Panc1 (cell line): ENCODE results near the gene LAMA5. TPM values are rescaled to one million over a fixed set of nuclear protein-coding genes. Genes with fewer than 3 reads are reported as not detected.

Source experiments
- ATAC-seq: fragments of 200-7000 bp; cut with Tn5 transposase; 2 replicates; pipeline ENCODE4 v1.9.1; 2020; ENCODE audit warnings: mild to moderate bottlenecking, moderate library complexity
- BruUV-seq: library from RNA; stranded (reverse); fragments of 400-500 nt; replicated peaks from 2 replicates; lab custom pipeline; 2021; lab: Mats Ljungman, UMichigan
- CTCF ChIA-PET: fragments of 300-600 bp; sonication (Branson Sonifier 250); formaldehyde crosslinking; loops from one replicate; lab custom pipeline; 2022; ENCODE audit warnings: antibody characterized with exemption; lab: Charles Lee
- POLR2A ChIA-PET: fragments of 300-600 bp; sonication (Branson Sonifier 250); formaldehyde crosslinking; loops from one replicate; lab custom pipeline; 2022; ENCODE audit warnings: antibody characterized with exemption; lab: Charles Lee
- DNase-seq: peaks from one replicate; pipeline ENCODE4 v3.0.0-alpha.2; 2010; ENCODE audit warnings: low read depth, low spot score
- H3K27ac ChIP-seq: 2 replicates; pipeline ENCODE4 v1.5.1; 2011; ENCODE audit warnings: mild to moderate bottlenecking, low read length, inconsistent platforms
- H3K27me3 ChIP-seq: fragments of 200-500 bp; sonication (Bioruptor generic); 2 replicates; pipeline ENCODE4 v1.6.0; 2014; ENCODE audit warnings: low read length, inconsistent platforms; ENCODE audit not compliant: control insufficient read depth, insufficient read depth
- H3K36me3 ChIP-seq: fragments of 200-500 bp; sonication (Bioruptor generic); 2 replicates; pipeline ENCODE4 v1.5.1; 2014; ENCODE audit warnings: inconsistent platforms, mild to moderate bottlenecking, low read length, moderate library complexity; ENCODE audit not compliant: control insufficient read depth, insufficient read depth
- H3K4me1 ChIP-seq: 2 replicates; pipeline ENCODE4 v1.5.1; 2011; ENCODE audit warnings: inconsistent platforms, mild to moderate bottlenecking, low read length, moderate library complexity; ENCODE audit not compliant: control insufficient read depth, insufficient read depth
- H3K4me3 ChIP-seq, 2 experiments: 2 replicates each; pipeline ENCODE4 v1.5.1; 2011 to 2012; ENCODE audit warnings: low read depth in 2 of 2, low read length in 2 of 2, mild to moderate bottlenecking in 2 of 2, inconsistent platforms in 1 of 2, moderate library complexity in 1 of 2
- H3K9me3 ChIP-seq: fragments of 200-500 bp; sonication (Bioruptor generic); 2 replicates; pipeline ENCODE4 v1.5.1; 2014; ENCODE audit warnings: low read depth, mild to moderate bottlenecking, inconsistent platforms, low read length, moderate library complexity; ENCODE audit not compliant: control insufficient read depth, insufficient read depth
- POLR2AphosphoS5 ChIP-seq: IDR thresholded peaks from 2 replicates; pipeline ENCODE4 v1.6.1; 2012; ENCODE audit warnings: mild to moderate bottlenecking, low read depth, low read length, moderate library complexity
- SIN3A ChIP-seq: IDR thresholded peaks from 2 replicates; pipeline ENCODE4 v1.6.1; 2012; ENCODE audit warnings: low read depth, mild to moderate bottlenecking, low read length, moderate library complexity, borderline replicate concordance; ENCODE audit not compliant: insufficient read depth
- TCF7L2 ChIP-seq: IDR thresholded peaks from 2 replicates; pipeline ENCODE4 v1.6.1; 2011; ENCODE audit warnings: mild to moderate bottlenecking, low read depth, low read length, inconsistent platforms
- in situ Hi-C: cut with HindIII; loops from 2 replicates; pipeline ENCODE4 v1.10.0; 2016; ENCODE audit warnings: low sequenced_read_pairs, low pct_unique_long_range_greater_than_20kb
- intact Hi-C: fragments of 100-400 bp; cut with micrococcal nuclease; formaldehyde crosslinking; loops from one replicate; pipeline ENCODE4 v1.10.0; 2022; ENCODE audit not compliant: unreplicated experiment
- total RNA-seq: library from RNA; stranded (reverse); gene quantifications from one replicate; pipeline ENCODE4 v1.2.1, GENCODE V29; 2021; ENCODE audit not compliant: unreplicated experiment
- TF ChIP-seq, protein P1 (sequence below): fragments of 450-650 bp; IDR thresholded peaks from 2 replicates; pipeline ENCODE4 v1.5.1; 2017; ENCODE audit warnings: mild to moderate bottlenecking
- TF ChIP-seq, protein P2 (sequence below), 2 experiments: IDR thresholded peaks; 2 replicates each; pipeline ENCODE4 v1.6.1; 2011 to 2012; ENCODE audit warnings: low read depth in 2 of 2, control low read depth in 1 of 2, low read length in 1 of 2, mild to moderate bottlenecking in 1 of 2, moderate library complexity in 1 of 2; ENCODE audit not compliant: insufficient read depth in 1 of 2

LAMA5 gene
- total RNA-seq, 1 experiment from 2014 or later = 497 TPM

- Histone ChIP-seq H3K27me3 (no peaks in the 10 kb centered on the region), H3K4me3 (0 out of 4 replicates have a peak overlapping the region, but pooled peaks of 1 of the 2 experiments have one; percentile 90), H3K9me3 (no peaks in the 10 kb centered on the region), H3K4me1 (peaks cover 30% of the 10 kb centered on the region), H3K36me3 (peaks cover 14% of the 10 kb centered on the region), H3K27ac (peak overlapping the region; percentile 94; the same call in 1 of the 2 replicates)
- POLR2A ChIA-PET = no interaction called here
- no TSS peak for BruUV-seq
- no peak for TF ChIP-seq POLR2AphosphoS5
- no peak for TF ChIP-seq TCF7L2
- TF ChIP-seq, protein P1, sequence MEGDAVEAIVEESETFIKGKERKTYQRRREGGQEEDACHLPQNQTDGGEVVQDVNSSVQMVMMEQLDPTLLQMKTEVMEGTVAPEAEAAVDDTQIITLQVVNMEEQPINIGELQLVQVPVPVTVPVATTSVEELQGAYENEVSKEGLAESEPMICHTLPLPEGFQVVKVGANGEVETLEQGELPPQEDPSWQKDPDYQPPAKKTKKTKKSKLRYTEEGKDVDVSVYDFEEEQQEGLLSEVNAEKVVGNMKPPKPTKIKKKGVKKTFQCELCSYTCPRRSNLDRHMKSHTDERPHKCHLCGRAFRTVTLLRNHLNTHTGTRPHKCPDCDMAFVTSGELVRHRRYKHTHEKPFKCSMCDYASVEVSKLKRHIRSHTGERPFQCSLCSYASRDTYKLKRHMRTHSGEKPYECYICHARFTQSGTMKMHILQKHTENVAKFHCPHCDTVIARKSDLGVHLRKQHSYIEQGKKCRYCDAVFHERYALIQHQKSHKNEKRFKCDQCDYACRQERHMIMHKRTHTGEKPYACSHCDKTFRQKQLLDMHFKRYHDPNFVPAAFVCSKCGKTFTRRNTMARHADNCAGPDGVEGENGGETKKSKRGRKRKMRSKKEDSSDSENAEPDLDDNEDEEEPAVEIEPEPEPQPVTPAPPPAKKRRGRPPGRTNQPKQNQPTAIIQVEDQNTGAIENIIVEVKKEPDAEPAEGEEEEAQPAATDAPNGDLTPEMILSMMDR = no peak
- no peak for TF ChIP-seq SIN3A
- CTCF ChIA-PET = interaction anchor here (0.6 kb wide), 1 partner anchor 111 kb away, joined by 6 read pairs; no protein-coding TSS in a partner anchor
- no peak for DNase-seq
- in situ Hi-C loops (no loop called here), intact Hi-C loops (no loop called here)
- ATAC-seq = no peak
Observed at GRCh38 chr20:62388839-62389600, 21.9 kb upstream of the LAMA5 start.

GRCh38 chr20:62387933-62388635, 21.0 kb upstream of the LAMA5 start:
- no peaks in the 10 kb centered on the region for H3K9me3 ChIP-seq
- DNase-seq = no peak
- intact Hi-C loops (no loop called here), in situ Hi-C loops (no loop called here)
- no peak for ATAC-seq
- CTCF ChIA-PET = interaction anchor here (0.6 kb wide), 1 partner anchor 112 kb away, joined by 6 read pairs; no protein-coding TSS in a partner anchor
- BruUV-seq = no TSS peak
- no peaks in the 10 kb centered on the region for H3K27me3 ChIP-seq
- H3K36me3 ChIP-seq = peaks cover 14% of the 10 kb centered on the region
- H3K27ac ChIP-seq = peak overlapping the region; percentile 94
- H3K4me1 ChIP-seq = peaks cover 30% of the 10 kb centered on the region
- peak overlapping the region; percentile 90 to 97 for H3K4me3 ChIP-seq
- TF ChIP-seq, protein P2, sequence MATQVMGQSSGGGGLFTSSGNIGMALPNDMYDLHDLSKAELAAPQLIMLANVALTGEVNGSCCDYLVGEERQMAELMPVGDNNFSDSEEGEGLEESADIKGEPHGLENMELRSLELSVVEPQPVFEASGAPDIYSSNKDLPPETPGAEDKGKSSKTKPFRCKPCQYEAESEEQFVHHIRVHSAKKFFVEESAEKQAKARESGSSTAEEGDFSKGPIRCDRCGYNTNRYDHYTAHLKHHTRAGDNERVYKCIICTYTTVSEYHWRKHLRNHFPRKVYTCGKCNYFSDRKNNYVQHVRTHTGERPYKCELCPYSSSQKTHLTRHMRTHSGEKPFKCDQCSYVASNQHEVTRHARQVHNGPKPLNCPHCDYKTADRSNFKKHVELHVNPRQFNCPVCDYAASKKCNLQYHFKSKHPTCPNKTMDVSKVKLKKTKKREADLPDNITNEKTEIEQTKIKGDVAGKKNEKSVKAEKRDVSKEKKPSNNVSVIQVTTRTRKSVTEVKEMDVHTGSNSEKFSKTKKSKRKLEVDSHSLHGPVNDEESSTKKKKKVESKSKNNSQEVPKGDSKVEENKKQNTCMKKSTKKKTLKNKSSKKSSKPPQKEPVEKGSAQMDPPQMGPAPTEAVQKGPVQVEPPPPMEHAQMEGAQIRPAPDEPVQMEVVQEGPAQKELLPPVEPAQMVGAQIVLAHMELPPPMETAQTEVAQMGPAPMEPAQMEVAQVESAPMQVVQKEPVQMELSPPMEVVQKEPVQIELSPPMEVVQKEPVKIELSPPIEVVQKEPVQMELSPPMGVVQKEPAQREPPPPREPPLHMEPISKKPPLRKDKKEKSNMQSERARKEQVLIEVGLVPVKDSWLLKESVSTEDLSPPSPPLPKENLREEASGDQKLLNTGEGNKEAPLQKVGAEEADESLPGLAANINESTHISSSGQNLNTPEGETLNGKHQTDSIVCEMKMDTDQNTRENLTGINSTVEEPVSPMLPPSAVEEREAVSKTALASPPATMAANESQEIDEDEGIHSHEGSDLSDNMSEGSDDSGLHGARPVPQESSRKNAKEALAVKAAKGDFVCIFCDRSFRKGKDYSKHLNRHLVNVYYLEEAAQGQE (IDR thresholded peaks at IDR 0.05; ENCODE audit: insufficient read depth in 1 of 2, low read depth in 2 of 2, low read length in 1 of 2) = no peak
- TF ChIP-seq, protein P1 = no peak
- TF ChIP-seq TCF7L2 (no peak), SIN3A (no peak), POLR2AphosphoS5 (no peak)
- POLR2A ChIA-PET = no interaction called here
